ENCODE measurements around the gene RUNX2.

The RUNX2 gene

GRCh38 chr6:45434381-45434700, 106.2 kb downstream of the RUNX2 start:
- no peak overlapping the region for H3K27ac ChIP-seq
- in situ Hi-C loops (cut with HindIII; ENCODE audit: low pct_ligation_motif_present, low sequenced_read_pairs): loop anchor here (25.0 kb wide), 1 partner anchor 278 kb away; no protein-coding TSS in a partner anchor
- TF ChIP-seq CTCF (IDR thresholded peaks at IDR 0.05; ENCODE audit: low read depth, low read length, missing control alignments): no peak
- H3K36me3 ChIP-seq (replicated peaks): peaks cover 2% of the 10 kb centered on the region
- DNase-seq: no peak
- no peaks in the 10 kb centered on the region for H3K27me3 ChIP-seq (replicated peaks)
- no peak overlapping the region for H3K4me3 ChIP-seq (ENCODE audit: low read depth, low read length)

GRCh38 chr6:45436544-45437438, 108.7 kb downstream of the RUNX2 start:
- H3K4me3 ChIP-seq (ENCODE audit: low read depth, low read length): no peak overlapping the region
- H3K27ac ChIP-seq: peak overlapping the region; percentile 87
- no peak for TF ChIP-seq CTCF (IDR thresholded peaks at IDR 0.05; ENCODE audit: low read depth, low read length, missing control alignments)
- in situ Hi-C loops (cut with HindIII; ENCODE audit: low pct_ligation_motif_present, low sequenced_read_pairs): loop anchor here (25.0 kb wide), 1 partner anchor 276 kb away; no protein-coding TSS in a partner anchor
- H3K27me3 ChIP-seq (replicated peaks): no peaks in the 10 kb centered on the region
- no peaks in the 10 kb centered on the region for H3K36me3 ChIP-seq (replicated peaks)
- DNase-seq: peak; percentile 83

GRCh38 chr6:45437439-45437815, 109.3 kb downstream of the RUNX2 start:
- TF ChIP-seq CTCF (IDR thresholded peaks at IDR 0.05; ENCODE audit: low read depth, low read length, missing control alignments): no peak
- no peaks in the 10 kb centered on the region for H3K36me3 ChIP-seq (replicated peaks)
- H3K27ac ChIP-seq: peak overlapping the region; percentile 87
- no peak for DNase-seq
- in situ Hi-C loops (cut with HindIII; ENCODE audit: low pct_ligation_motif_present, low sequenced_read_pairs): loop anchor here (25.0 kb wide), 1 partner anchor 275 kb away; no protein-coding TSS in a partner anchor
- no peak overlapping the region for H3K4me3 ChIP-seq (ENCODE audit: low read depth, low read length)
- no peaks in the 10 kb centered on the region for H3K27me3 ChIP-seq (replicated peaks)

- in situ Hi-C loops (cut with HindIII; ENCODE audit: low pct_ligation_motif_present, low sequenced_read_pairs): loop anchor here (25.0 kb wide), 1 partner anchor 274 kb away; no protein-coding TSS in a partner anchor
- Histone ChIP-seq H3K27me3 (replicated peaks) (no peaks in the 10 kb centered on the region), H3K4me3 (ENCODE audit: low read depth, low read length) (no peak overlapping the region), H3K27ac (peak overlapping the region; percentile 87), H3K36me3 (replicated peaks) (peaks cover 2% of the 10 kb centered on the region)
- no peak for TF ChIP-seq CTCF (IDR thresholded peaks at IDR 0.05; ENCODE audit: low read depth, low read length, missing control alignments)
- no peak for DNase-seq
Observed at GRCh38 chr6:45438151-45438550, 110.0 kb downstream of the RUNX2 start.

GRCh38 chr6:45438849-45439406, 110.8 kb downstream of the RUNX2 start:
- H3K36me3 ChIP-seq (replicated peaks): peaks cover 6% of the 10 kb centered on the region
- peak overlapping the region; percentile 87 for H3K27ac ChIP-seq

More at GRCh38 chr6:45438849-45439406, 110.8 kb downstream of the RUNX2 start:
- in situ Hi-C loops (cut with HindIII; ENCODE audit: low pct_ligation_motif_present, low sequenced_read_pairs): loop anchor here (25.0 kb wide), 1 partner anchor 273 kb away; no protein-coding TSS in a partner anchor
- peak; percentile 67 for DNase-seq
- Histone ChIP-seq H3K27me3 (replicated peaks) (no peaks in the 10 kb centered on the region), H3K4me3 (ENCODE audit: low read depth, low read length) (no peak overlapping the region)
- no peak for TF ChIP-seq CTCF (IDR thresholded peaks at IDR 0.05; ENCODE audit: low read depth, low read length, missing control alignments)
